Rectal smooth muscle tissue (tissue), 1 donor: Measurements from ENCODE around the gene FAM107B.
"Not testable (repeated sequence)": the region's sequence is repeated elsewhere in the genome, so short reads cannot be mapped to it uniquely, and the experiment has no call there.

ENCODE experiments used
- H3K27ac ChIP-seq: one replicate; pipeline ENCODE4 v1.7.0; 2013; ENCODE audit warnings: low read depth, low read length, inconsistent platforms
- H3K27me3 ChIP-seq: one replicate; pipeline ENCODE4 v1.7.0; 2013; ENCODE audit warnings: low read length; ENCODE audit not compliant: control insufficient read depth, insufficient read depth
- H3K36me3 ChIP-seq: one replicate; pipeline ENCODE4 v1.7.0; 2013; ENCODE audit warnings: low read length; ENCODE audit not compliant: control insufficient read depth, insufficient read depth
- H3K4me1 ChIP-seq: one replicate; pipeline ENCODE4 v1.7.0; 2013; ENCODE audit warnings: low read length; ENCODE audit not compliant: control insufficient read depth, insufficient read depth
- H3K4me3 ChIP-seq: one replicate; pipeline ENCODE4 v1.7.0; 2013; ENCODE audit warnings: low read length
- H3K9ac ChIP-seq: one replicate; pipeline ENCODE4 v1.7.0; 2013; ENCODE audit warnings: low read length

The FAM107B gene

DNA sequence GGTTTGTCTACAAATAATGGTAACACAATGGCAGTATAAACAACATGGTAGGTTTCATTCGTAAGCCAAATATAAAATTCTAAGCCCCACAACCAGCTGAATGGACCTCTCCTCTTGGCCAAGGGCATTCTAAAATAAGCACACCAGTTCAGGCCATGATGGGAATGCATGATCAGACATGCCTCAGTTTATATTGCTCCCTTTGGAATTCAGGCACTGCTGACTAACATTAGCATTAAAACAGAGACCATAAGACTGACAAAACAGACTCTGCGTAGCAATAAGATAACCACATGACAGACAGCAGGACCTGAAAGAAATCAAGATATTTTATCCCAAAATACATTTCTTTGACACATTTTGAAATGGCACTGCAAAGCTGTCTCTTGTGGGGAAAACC, 125.8 kb downstream of the FAM107B start:
- peak overlapping the region; percentile 84 for H3K27ac ChIP-seq
- H3K36me3 ChIP-seq, result no peaks in the 10 kb centered on the region
- no peaks in the 10 kb centered on the region for H3K27me3 ChIP-seq
- H3K4me1 ChIP-seq, result peaks cover 33% of the 10 kb centered on the region
- no peak overlapping the region for H3K9ac ChIP-seq
- no peak overlapping the region for H3K4me3 ChIP-seq

DNA sequence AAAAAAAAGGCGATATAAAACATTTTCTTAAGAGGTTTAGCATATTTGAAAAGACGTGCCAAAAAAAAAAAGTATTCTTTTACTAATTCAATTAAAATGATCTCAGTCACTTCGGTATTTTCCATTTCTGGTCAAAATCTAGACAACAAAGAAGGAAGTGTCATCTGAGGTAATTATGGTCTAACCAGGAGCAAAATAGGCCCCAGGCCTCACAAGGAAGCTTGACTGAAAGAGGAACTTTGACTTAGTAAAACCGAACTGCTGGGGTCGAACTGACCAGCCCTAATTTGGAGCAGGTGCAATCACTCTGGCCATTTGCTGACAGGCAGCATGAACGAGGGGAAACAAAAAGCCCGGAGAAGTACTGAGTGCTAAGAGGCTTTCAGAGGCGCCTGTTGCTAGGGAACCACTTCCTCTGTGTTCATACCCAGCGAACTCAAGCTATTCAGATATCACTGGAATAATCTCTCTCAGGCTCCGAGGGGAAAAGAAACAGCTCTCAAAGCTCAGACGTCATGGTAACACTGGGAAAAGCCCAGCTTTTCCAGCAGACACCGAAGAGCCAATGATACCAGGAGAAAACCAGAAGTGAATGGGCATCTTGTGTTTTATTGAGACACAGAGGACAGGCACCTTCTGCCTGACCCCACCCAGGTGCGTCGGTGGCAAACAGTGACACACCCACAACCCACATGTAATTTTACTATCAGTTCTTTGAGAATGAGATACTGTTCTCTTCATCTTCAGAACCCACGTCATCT, 126.5 kb downstream of the FAM107B start:
- Histone ChIP-seq H3K36me3 (no peaks in the 10 kb centered on the region), H3K9ac (no peak overlapping the region), H3K27me3 (no peaks in the 10 kb centered on the region), H3K4me1 (peaks cover 25% of the 10 kb centered on the region), H3K27ac (peak overlapping the region; percentile 84), H3K4me3 (peak overlapping the region; percentile 31)

DNA sequence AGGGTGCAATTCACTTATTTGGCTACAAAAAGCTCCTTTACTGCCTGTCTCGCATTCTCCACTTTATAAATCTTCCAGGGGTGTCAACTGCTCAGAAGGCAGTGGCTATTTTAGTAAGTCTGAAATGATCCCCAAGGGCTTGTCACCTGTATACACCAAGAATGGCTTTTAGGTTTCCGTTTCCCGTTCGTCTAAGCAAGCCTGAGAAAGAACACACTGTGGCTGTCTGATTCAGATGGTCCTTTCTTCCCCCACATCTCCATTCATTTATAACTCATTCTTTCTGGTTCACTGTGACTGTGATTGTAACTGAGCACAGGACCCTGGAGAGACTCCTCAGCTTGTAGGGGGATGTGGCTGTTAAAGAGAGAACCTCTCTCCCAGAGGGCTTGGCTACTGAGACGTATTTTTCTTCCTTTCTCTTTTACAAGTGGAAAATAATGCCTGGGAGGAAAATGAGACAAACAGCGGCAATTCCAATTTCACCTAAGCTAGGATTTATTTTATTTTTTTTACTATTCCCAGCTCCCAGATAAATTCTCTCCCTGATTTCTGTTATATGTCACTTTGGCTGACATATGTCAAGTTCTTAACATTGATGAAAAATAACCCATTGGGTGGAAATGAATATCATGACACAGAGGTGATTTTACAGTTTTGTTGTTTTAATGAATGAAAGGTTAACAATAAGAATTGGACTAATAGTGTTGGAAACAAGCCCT, 129.3 kb downstream of the FAM107B start:
- Histone ChIP-seq H3K4me1 (peaks cover 14% of the 10 kb centered on the region), H3K4me3 (no peak overlapping the region), H3K9ac (no peak overlapping the region), H3K36me3 (no peaks in the 10 kb centered on the region), H3K27ac (no peak overlapping the region), H3K27me3 (no peaks in the 10 kb centered on the region)

DNA sequence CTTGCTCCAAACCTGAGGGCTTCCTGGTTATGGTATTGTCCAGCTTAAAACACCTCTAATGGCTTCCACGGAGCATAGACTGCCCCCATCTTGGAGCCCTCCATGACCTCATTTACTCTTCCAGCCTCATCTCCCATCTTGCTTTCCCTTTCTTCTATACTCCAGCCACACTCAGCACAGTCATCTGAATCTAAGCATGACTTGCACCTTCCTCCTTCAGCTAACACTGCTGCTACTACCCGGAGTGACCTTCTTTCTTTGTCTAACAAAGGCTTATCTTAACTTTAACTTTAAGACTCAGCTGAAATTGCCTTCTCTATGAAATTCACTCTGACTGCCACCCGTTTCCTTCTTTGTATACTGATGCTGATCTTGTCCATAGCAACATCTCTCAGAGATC, 135.1 kb downstream of the FAM107B start:
- Histone ChIP-seq H3K27me3 (no peaks in the 10 kb centered on the region), H3K4me3 (no peak overlapping the region), H3K4me1 (no peaks in the 10 kb centered on the region), H3K27ac (no peak overlapping the region), H3K9ac (no peak overlapping the region), H3K36me3 (no peaks in the 10 kb centered on the region)

DNA sequence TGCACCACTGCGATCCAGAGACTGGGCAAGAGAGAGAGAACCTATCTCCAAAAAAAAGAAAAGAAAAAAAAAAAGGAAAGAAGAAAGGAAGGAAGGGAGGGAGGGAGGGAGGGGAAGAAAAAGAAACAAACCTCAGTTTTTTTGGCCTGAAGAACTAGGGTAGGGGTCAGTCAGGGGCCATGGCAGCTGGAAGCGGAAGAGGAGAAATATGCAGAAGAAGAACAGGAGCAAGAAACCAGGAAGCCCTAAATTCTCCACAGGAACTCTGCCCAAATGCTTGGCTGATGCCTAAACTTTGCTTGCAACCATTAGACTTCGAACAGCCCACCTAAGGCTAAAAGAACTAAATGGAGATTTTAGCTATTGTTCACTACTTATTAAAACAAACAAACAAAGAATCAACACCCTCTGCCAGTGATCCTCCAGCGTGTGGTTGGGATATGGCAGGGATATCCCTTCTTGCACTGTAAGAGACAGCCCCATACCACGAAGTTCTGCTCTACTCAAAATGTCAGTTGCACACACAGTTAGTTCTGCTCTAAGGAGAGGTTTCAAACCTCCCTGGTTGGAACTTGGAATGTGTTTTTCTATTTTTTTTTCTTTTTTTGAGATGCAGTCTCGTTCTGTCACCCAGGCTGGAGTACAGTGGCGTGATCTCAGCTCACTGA, 139.5 kb downstream of the FAM107B start:
- H3K4me1 ChIP-seq, result no peaks in the 10 kb centered on the region
- no peak overlapping the region for H3K9ac ChIP-seq
- no peak overlapping the region for H3K27ac ChIP-seq
- no peaks in the 10 kb centered on the region for H3K27me3 ChIP-seq
- H3K36me3 ChIP-seq, result no peaks in the 10 kb centered on the region
- no peak overlapping the region for H3K4me3 ChIP-seq

DNA sequence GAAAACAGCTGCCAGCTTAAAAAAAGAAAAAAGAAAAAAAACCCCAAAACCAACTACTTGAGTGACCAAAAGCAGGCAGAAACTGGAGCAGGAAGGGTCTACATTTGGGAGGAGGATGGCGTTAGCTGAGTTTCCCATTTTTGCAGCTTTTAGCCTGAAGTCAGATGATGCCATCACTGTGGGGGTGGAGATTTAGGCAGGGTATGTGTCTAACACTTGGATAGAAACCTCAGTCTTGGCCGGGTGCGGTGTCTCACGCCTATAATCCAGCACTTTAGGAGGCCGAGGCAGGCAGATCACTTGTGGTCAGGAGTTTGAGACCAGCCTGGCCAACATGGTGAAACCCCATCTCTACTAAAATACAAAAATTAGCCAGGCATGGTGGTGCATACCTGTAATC, 140.1 kb downstream of the FAM107B start:
- H3K4me1 ChIP-seq, H3K4me3 ChIP-seq, H3K27me3 ChIP-seq, H3K9ac ChIP-seq, H3K27ac ChIP-seq, H3K36me3 ChIP-seq: not testable (repeated sequence)

DNA sequence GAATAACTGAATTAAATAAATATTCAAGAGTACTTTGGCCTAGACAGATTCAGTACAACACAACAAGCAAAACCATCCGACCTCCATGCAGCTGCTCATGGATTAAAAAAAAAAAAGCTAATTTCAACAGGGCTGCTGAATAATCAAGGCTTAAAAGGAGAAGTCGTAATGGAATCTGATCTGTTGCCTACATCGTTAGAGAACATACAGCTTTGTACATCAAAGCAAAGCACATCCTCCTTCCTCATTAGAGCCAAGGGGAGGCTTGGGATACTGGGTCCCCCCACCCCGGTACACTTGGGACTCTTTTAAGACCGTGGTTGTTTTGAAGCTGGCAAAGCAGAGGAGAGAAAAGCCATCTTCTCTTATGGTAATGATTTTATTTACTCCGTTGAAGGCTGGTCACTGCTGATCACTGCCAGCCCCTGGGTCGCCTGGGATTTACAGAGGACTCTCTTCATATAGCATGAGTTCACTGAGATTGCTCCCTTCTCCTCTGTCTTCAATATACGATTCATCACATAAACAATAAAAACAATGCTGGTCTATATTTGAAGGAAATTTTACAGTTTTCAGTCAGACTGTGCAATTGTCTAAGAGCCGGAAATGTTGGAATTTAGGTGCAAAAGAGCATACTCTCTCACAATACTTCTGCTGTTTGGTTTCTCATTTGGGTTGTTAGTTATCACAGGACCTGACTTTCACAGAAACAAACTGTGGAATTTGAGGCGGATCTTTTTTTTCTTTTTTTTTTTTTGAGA, 148.8 kb downstream of the FAM107B start:
- Histone ChIP-seq H3K9ac (no peak overlapping the region), H3K27me3 (no peaks in the 10 kb centered on the region), H3K27ac (peak overlapping the region; percentile 19), H3K36me3 (no peaks in the 10 kb centered on the region), H3K4me1 (peaks cover 5% of the 10 kb centered on the region), H3K4me3 (no peak overlapping the region)

DNA sequence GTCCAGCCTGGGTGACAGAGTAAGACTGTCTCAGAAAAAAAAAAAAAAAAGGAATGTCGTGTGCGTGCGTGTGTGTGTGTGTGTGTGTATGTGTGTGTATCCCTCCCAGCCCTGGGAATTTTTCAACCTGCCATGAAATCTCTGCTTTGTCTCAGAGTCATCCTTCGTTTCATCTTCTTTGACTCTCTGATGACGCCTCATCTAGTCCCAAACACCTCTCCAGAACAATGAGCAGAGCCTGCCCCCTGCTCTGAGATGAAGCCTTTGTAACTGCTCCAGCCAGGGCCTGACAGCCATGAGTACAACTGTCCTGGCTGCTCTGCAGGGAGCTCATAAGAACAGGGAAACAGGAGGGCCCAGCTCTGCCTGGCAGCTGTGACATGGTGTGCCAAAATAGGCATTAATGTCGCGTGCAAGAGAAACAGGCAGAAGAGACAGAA, 149.5 kb downstream of the FAM107B start:
- H3K9ac ChIP-seq, result no peak overlapping the region

DNA sequence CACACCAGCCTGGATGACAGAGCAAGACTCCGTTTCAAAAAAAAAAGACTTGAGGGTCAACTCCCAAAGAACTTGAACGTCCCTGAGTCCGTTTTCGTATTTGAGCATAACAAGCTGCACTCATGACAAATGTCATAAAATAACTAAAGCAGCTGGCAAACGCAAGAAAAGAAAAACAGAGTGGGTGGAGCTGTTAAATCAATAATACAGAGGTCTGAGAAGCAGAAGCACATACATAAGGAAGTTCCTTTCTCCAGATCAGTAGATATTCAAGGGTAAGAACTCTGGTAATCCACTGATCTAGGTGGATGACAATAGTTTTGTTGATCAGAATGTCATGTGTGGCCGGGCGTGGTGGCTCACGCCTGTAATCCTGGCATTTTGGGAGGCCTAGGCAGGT, 150.1 kb downstream of the FAM107B start:
- Histone ChIP-seq H3K27me3 (no peaks in the 10 kb centered on the region), H3K27ac (no peak overlapping the region), H3K4me3 (no peak overlapping the region), H3K4me1 (peaks cover 5% of the 10 kb centered on the region), H3K36me3 (no peaks in the 10 kb centered on the region), H3K9ac (no peak overlapping the region)

More for the DNA sequence above, 149.5 kb downstream of the FAM107B start:
- Histone ChIP-seq H3K27me3 (no peaks in the 10 kb centered on the region), H3K4me1 (peaks cover 5% of the 10 kb centered on the region), H3K27ac (peak overlapping the region; percentile 19), H3K36me3 (no peaks in the 10 kb centered on the region), H3K4me3 (no peak overlapping the region)

DNA sequence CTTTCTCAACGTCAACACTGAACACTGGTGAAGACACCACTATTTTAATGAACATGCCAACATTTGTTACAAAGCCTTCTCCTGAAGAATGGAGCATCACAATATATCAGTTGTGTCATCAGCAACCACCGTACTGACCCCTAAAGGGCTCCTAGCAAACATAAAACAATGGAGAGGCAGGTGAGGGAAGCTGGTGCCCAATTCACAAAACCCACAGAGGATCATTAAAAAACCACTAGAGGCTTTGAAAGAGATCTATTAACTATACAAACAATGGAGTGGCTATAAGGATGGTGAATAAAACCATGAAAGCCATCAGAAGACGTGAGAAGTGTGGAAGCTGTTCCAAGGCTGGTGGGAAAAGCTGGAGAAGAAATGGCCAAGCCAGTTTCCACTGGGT, 150.8 kb downstream of the FAM107B start:
- Histone ChIP-seq H3K4me3 (no peak overlapping the region), H3K4me1 (peaks cover 5% of the 10 kb centered on the region), H3K27me3 (no peaks in the 10 kb centered on the region), H3K9ac (no peak overlapping the region), H3K36me3 (no peaks in the 10 kb centered on the region), H3K27ac (no peak overlapping the region)

DNA sequence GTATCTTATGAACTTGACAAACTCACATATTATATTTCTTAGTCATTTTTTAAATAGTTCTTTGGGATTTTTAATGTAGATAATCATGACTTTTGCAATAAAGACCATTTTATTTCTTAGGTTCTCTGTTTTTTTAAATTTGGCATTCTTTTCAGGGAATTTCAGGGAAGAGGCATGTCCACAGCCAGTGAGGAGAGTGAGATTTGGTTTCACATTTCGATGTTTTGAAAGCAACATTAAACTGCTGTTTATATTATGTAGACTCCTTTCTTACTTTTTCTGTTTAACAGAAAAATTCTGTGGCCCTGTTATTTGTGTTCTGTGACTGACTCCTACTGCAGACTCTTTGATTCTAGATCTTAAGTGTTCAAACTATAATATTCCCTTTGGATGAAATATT, 153.7 kb downstream of the FAM107B start:
- Histone ChIP-seq H3K4me3 (no peak overlapping the region), H3K27ac (peak overlapping the region; percentile 20)

DNA sequence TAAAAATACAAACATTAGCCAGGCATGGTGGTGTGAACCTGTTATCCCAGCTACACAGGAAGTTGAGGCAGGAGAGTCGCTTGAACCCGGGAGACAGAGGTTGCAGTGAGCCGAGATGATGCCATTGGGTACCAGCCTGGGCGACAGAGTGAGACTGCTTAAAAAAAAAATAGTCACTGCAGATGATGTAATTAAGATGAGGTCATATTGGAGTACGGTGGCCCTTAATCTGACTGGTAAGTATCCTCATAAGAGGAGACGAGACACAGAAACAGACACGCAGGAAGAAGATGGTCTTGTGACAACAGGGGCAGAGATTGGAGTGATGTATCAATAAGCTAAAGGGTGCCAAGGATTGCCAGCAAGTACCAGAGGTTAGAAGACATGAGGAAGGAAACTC, 156.0 kb downstream of the FAM107B start:
- Histone ChIP-seq H3K27ac (no peak overlapping the region), H3K4me1 (no peaks in the 10 kb centered on the region), H3K9ac (no peak overlapping the region), H3K4me3 (no peak overlapping the region), H3K27me3 (no peaks in the 10 kb centered on the region), H3K36me3 (no peaks in the 10 kb centered on the region)

More for the DNA sequence above, 153.7 kb downstream of the FAM107B start:
- no peak overlapping the region for H3K9ac ChIP-seq
- peaks cover 5% of the 10 kb centered on the region for H3K4me1 ChIP-seq
- H3K27me3 ChIP-seq, result no peaks in the 10 kb centered on the region
- no peaks in the 10 kb centered on the region for H3K36me3 ChIP-seq
